Measurements from ENCODE around the gene CAP2.

The CAP2 gene

GRCh38 chr6:17446713-17447112 lies 53.3 kb downstream of the CAP2 start:
- DNase-seq: no peak

DNA sequence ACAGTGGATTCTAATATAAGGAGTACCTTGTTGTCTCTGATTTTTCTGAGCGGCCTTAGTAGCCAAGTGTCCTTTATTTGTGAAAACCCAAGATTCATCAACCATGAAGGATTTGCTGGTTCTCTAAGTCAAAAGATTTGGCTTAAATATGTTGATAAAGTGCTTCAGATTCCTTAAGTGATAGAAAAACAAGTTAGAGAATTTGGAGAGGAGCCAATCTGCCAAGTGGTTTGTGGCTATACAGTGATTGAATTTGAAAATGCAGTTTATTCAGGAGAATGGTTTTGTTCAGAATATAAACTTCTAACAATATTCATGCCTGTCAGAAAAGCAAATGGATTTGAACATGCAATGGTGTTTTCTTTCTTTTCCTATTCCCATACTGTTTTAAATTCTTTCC lies 54.8 kb downstream of the CAP2 start:
- DNase-seq: no peak

- no peak for DNase-seq
These were observed 57.0 kb downstream of the CAP2 start for GRCh38 chr6:17450397-17450796.

GRCh38 chr6:17450832-17451231 lies 57.4 kb downstream of the CAP2 start:
- DNase-seq: no peak

GRCh38 chr6:17452096-17452495 lies 58.7 kb downstream of the CAP2 start:
- DNase-seq: no peak

- no peak for DNase-seq
These were observed 61.1 kb downstream of the CAP2 start for GRCh38 chr6:17454316-17455005.

- DNase-seq: no peak
These were observed 62.5 kb downstream of the CAP2 start for GRCh38 chr6:17455919-17456318.

- no peak for DNase-seq
These were observed 63.3 kb downstream of the CAP2 start for GRCh38 chr6:17456711-17457110.

- no peak for DNase-seq
These were observed 64.0 kb downstream of the CAP2 start for GRCh38 chr6:17457405-17457804.

DNA sequence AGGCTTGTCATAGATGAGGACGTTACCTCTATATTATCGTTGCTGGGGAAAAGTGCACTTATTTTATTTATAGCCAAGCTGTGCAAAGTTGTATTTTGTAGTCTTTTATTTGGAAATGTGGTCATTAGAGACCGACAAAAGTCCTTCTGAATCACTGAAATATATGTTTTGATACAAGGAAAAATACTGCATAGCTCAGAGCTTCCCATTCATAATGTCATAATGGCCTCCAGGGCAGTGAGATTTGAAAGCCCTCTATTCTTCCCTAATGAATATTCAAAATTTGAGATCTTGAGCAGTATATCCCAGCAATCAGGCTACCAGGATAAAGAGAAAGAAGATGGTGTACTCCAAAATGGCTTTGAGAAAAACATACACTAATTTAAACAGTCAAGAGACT lies 64.6 kb downstream of the CAP2 start:
- DNase-seq: no peak

DNA sequence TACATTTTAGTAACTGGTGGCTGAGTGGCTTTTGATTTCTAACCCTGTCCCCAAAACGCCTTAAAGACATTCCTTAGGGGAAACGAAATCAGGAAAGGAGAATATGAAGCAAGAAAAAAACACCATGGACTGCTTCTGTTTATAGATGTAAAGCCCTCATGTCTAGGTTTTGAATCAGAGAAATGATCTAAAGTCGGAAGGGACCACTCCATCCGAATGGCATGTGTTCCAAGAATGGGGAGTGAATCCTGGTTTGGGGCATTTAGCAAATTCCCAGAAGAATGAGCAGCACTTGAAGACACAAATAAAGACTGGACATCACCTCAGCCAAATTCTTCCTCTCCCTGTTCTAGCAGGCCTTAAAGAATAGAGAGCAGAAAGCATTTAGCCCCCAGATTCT lies 65.6 kb downstream of the CAP2 start:
- DNase-seq: no peak

DNA sequence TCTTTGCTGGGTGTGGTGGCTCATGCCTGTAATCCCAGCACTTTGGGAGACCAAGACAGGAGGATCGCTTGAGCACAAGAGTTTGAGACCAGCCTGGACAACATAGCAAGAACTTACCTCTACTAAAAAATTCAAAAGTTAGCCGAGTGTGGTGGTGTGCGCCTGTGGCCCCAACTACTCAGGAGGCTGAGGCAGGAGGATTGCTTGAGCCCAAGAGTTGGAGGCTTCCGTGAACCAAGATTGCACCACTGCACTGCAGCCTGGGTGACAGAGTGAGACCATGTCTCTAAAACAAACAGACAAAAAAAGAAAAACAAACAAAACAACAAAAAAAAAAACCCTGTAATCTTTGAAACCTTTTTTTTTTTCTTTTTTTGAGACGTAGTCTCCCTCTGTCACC lies 67.5 kb downstream of the CAP2 start:
- no peak for DNase-seq

GRCh38 chr6:17466147-17466546 lies 72.8 kb downstream of the CAP2 start:
- no peak for DNase-seq

GRCh38 chr6:17466707-17467106 lies 73.3 kb downstream of the CAP2 start:
- DNase-seq: no peak

- DNase-seq: no peak
These were observed 75.8 kb downstream of the CAP2 start for GRCh38 chr6:17469006-17469832.

- DNase-seq: no peak
These were observed 77.0 kb downstream of the CAP2 start for GRCh38 chr6:17470202-17470937.

DNA sequence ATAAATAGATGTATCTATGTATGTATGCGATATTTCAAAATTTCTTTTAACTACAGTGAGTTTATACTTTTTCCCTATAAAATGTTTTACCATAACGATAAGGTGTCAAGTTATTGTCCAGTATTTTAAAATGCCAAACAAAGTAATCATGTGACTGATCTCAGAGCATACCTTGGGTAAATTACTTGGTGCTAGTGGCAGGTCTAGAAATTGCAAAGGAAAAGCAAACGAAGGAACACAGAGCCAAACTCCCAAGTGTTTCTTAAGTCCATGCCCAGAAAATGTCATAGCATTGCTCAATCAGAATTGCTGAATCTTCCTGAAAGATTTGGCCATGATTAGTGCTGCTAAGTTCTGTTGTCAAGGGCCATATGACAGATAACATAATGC lies 77.5 kb downstream of the CAP2 start:
- no peak for DNase-seq

- DNase-seq: no peak
These were observed 79.3 kb downstream of the CAP2 start for GRCh38 chr6:17472653-17473183.

DNA sequence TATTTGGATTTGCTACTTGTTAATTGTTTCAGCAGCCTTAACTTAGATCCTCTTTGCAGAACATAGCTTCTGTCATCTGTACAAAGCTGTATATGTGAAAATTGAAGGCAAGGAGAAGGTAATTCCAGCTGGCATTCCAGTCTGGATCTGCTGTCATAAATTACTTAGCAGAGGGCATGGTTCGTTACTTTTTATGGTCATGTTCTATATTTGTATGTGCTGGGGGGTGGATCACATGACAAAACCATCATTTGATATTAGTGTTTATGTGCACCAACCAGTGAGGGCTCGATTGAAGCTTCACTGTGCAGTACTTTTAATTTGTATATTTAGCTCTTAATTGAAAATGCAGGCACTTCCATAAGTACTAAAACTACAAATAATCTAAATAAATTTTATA lies 80.2 kb downstream of the CAP2 start:
- no peak for DNase-seq

GRCh38 chr6:17474289-17474688 lies 80.9 kb downstream of the CAP2 start:
- DNase-seq: no peak

GRCh38 chr6:17475606-17476244 lies 82.3 kb downstream of the CAP2 start:
- no peak for DNase-seq

- DNase-seq: no peak
These were observed 83.1 kb downstream of the CAP2 start for GRCh38 chr6:17476511-17476910.

DNA sequence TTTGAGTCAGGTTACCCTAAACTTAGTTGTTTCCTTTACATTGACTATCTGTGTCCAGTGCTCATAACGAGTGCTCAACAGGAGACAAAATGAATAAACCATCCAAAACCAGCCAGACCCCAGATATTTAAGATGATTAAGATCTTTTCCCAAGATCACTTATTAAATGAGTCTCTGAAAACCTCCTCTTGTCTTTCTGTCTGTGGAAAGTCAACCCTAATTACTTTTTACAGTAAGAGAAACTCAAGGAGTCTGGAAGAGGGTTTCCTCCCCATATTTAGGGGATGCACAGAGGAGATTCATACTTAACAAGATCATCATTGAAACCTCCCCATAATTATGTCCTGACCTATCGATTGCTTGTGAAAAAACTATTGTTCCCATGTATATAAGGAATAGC lies 84.0 kb downstream of the CAP2 start:
- DNase-seq: no peak

All from AML-193 (cell line).